GM21526 (cell line): ENCODE measurements around the gene RHOG.
"Not testable (repeated sequence)": the region's sequence is repeated elsewhere in the genome, so short reads cannot be mapped to it uniquely, and the experiment has no call there.

ENCODE experiments used
- ATAC-seq: cut with Tn5 transposase; IDR thresholded peaks from one replicate; pipeline ENCODE4 v1.9.1; 2021; ENCODE audit warnings: moderate library complexity; ENCODE audit not compliant: unreplicated experiment, low FRiP score

RHOG gene

GRCh38 chr11:3834664-3835461 is 5.9 kb downstream of the RHOG start:
- ATAC-seq = no peak

GRCh38 chr11:3834349-3834663 is 6.5 kb downstream of the RHOG start:
- ATAC-seq = no peak

DNA sequence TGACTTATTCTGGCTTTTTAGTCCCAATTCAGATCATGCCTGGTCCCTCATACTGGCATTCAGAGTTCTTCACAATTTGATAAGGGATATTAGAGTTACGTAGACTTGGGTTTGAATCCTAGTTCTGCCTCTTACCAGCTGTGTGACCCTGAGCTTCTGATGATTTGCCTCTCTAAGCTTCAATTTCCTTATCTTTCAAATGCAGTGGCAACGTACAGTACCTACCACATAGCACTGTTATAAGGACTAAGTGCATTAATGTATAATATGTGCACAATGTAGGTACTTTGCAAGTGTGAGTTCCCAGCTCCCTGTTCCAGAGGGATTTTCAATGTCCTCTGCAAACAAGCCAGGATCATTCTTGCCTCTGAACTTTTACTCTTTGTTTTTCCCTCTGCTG is 7.3 kb downstream of the RHOG start:
- ATAC-seq = no peak

GRCh38 chr11:3832816-3833215 is 7.9 kb downstream of the RHOG start:
- no peak for ATAC-seq

DNA sequence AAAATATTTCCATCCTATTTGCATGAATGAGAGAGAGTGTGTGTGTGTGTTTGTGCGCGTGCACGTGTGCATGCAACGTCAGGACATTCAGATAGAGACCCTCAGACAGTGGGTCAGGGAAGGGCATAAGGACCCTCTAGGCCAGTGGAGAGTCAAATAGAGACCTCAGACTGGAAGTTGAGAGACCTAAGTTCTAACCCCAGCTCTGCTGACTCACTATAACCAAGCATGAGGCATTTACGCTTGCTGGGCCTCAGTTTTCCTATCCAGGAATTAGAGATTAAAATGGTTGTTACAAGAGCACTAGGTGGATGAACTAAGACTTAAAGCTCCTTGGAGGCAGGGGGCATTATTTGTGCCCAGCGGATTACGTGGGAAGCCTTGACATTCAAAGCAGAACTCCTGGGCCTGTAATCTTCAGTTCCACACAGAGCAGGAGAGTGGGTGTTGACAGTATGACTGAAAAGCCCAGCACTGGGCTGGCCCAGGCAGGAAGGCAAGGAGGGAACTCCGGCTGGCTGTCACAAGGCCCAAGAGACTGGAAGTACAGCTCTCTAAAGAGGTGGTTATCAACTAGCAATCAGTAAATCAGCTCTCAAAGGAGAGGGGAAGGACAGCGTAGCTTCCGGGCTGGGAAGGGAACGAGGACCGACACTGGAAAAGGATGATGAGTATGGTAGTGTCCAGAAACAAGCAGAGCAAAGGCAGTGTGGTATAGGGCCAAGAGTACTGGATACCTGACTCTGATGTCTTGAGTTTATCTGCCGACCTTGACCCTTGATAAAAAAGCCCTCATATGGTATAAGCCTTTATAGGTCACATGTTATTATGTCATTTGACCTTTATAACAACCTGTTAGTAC is 9.2 kb downstream of the RHOG start:
- no peak for ATAC-seq

GRCh38 chr11:3830730-3831129 is 10.0 kb downstream of the RHOG start:
- no peak for ATAC-seq

GRCh38 chr11:3830088-3830487 is 10.7 kb downstream of the RHOG start:
- no peak for ATAC-seq

GRCh38 chr11:3827434-3828186 is 13.1 kb downstream of the RHOG start:
- ATAC-seq = no peak

GRCh38 chr11:3826721-3827120 is 14.0 kb downstream of the RHOG start:
- ATAC-seq = no peak

DNA sequence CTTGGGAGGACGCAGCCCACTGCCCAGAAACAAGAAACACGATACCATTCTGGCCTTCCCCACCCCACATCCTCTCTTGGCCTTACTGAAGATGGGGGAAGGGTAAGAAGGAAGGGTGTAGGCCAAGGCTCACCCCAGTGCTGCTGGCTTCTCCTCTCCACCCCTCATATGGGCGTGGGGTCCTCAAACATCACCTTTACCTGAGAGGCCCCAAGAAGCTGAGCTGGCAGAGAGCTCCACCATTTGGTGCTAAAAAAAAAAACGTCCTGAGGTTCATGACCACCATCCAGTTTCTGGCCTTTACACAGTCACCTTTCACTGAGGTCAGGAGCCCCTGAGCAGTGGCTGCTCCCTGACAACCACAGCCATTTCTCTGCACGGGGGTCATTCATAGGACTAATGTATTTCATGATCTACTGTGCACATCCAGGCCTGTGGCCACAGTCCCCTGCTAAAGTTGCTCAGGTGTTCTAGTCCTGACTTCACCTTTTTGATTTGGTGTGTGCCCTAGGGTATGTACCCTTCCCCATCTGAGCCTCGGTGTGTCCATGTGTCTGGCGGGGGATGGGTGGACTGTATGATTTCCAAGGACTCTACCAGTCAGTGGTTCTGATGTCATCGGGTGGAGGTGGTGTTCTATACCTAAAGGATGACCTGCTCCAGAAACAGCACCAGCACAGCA is 15.1 kb downstream of the RHOG start:
- ATAC-seq = no peak

DNA sequence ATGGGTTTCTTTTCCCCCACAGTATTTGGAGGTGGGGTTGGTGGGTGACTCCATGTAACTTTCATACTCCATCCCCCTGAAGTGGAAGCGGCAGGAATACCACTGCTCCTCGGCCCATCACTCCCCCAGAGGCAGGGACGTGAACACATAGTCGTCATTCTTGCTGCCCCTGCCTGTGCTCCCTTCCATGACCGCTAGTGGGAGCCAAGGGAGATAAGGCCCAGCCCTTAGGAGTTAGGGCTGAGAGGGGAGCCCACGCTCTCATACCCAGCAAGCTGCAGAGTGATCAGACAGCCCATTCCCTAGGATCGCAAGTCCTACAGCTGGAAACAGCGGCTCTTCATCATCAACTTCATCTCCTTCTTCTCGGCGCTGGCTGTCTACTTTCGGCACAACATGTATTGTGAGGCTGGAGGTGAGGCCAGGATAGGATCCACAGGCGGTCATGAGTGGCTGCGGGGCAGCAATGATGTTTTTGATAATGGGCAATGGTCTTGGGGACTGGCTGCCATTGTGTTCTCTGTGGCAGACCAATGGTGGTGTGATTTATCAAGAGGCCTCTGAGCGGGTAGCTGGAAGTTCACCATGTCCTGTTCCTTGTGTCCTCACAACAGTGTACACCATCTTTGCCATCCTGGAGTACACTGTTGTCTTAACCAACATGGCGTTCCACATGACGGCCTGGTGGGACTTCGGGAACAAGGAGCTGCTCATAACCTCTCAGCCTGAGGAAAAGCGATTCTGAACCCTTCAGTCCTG is 15.9 kb downstream of the RHOG start:
- ATAC-seq = peak; percentile 80

- no peak for ATAC-seq
Observed at GRCh38 chr11:3823762-3824506, 16.8 kb downstream of the RHOG start.

GRCh38 chr11:3823303-3823702 is 17.5 kb downstream of the RHOG start:
- no peak for ATAC-seq

- no peak for ATAC-seq
Observed at GRCh38 chr11:3822312-3822711, 18.4 kb downstream of the RHOG start.

DNA sequence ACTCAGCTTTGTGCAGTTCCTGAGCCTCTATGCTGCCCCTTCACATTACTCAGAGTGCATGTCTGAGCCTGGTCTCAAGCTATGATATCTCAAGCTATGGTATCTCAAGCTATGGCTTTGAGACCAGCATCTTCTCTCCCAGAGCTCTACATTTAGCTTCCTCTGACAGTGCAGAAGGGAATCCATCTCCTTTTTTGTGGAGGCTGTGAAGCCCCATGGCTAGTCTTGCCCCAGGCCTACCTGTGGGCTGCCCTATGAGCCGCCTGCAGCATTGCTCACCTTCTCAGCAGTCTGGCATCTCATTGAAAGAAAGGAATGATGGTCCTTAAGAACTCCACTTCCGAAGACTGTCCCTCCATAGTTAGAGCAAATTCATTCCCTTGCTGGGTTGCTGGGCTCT is 19.8 kb downstream of the RHOG start:
- no peak for ATAC-seq

GRCh38 chr11:3817181-3817800 is 23.5 kb downstream of the RHOG start:
- no peak for ATAC-seq

DNA sequence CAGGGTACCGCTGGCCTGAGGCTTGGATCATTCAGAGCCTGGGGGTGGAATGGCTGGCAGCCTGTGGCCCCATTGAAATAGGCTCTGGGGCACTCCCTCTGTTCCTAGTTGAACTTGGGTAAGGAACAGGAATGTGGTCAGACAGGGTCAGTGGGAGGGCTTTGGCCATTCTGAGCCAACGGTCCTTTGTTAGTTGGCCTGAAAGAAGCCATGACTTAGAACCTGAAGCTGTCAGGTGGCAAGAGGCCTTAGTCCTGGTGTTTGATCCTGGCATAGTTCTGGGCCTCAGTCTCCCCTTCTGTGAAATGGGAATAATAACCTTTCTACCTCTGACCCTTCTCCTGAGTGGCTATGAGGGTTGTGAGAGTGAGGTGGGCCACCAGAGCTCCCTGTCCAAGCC is 24.1 kb downstream of the RHOG start:
- no peak for ATAC-seq

DNA sequence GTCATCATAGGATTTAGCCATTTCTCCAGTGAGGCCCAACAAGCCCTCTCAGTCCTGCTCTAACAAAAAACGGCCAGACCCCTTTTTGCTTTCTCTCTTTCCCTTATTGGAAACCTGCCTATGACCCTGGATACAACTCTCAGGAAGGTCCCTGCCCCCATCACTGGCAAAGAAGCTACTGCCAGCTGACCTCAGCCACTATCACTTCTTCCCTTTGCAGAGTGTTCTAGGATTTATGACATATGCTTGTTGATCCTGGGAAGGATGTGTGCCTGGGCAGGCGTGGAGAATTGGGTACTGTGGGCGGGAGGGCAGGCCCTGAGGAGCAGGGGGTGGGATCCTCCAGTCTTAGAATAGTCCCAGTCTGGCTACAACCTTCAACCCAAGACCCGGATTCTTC is 24.9 kb downstream of the RHOG start:
- no peak for ATAC-seq

GRCh38 chr11:3814832-3815231 is 25.9 kb downstream of the RHOG start:
- not testable (repeated sequence) for ATAC-seq
